G401.6 (cell line): ENCODE data around the gene NOP53.
"Not testable (repeated sequence)": the region's sequence is repeated elsewhere in the genome, so short reads cannot be mapped to it uniquely, and the experiment has no call there.

ENCODE experiments used
- FAIRE-seq: peaks from 2 replicates; lab custom pipeline; 2012; peaks lifted over from hg19 to GRCh38; lab: Jason Lieb, UNC

NOP53 gene

GRCh38 chr19:47718415-47719046 lies 26.8 kb upstream of the NOP53 start:
- not testable (repeated sequence) for FAIRE-seq

- FAIRE-seq, result no peak
These were observed 26.1 kb upstream of the NOP53 start for GRCh38 chr19:47719047-47719859.

GRCh38 chr19:47720669-47721422 lies 24.5 kb upstream of the NOP53 start:
- FAIRE-seq, result no peak

- no peak for FAIRE-seq
These were observed 21.8 kb upstream of the NOP53 start for GRCh38 chr19:47723581-47723940.

- FAIRE-seq, result no peak
These were observed 19.5 kb upstream of the NOP53 start for GRCh38 chr19:47725759-47726401.

- FAIRE-seq, result no peak
These were observed 18.9 kb upstream of the NOP53 start for GRCh38 chr19:47726467-47726866.

GRCh38 chr19:47728295-47728694 lies 17.1 kb upstream of the NOP53 start:
- not testable (repeated sequence) for FAIRE-seq

- FAIRE-seq, result no peak
These were observed 15.9 kb upstream of the NOP53 start for GRCh38 chr19:47729468-47729798.

GRCh38 chr19:47729799-47730520 lies 15.4 kb upstream of the NOP53 start:
- no peak for FAIRE-seq

- no peak for FAIRE-seq
These were observed 14.8 kb upstream of the NOP53 start for GRCh38 chr19:47730521-47730889.

GRCh38 chr19:47730910-47731309 lies 14.4 kb upstream of the NOP53 start:
- no peak for FAIRE-seq

- FAIRE-seq, result no peak
These were observed 10.2 kb upstream of the NOP53 start for GRCh38 chr19:47735131-47735530.

- FAIRE-seq, result no peak
These were observed 4.4 kb upstream of the NOP53 start for GRCh38 chr19:47740866-47741519.

GRCh38 chr19:47741544-47742140 lies 3.7 kb upstream of the NOP53 start:
- FAIRE-seq, result no peak

GRCh38 chr19:47742634-47743033 lies 2.7 kb upstream of the NOP53 start:
- FAIRE-seq, result no peak

- FAIRE-seq, result not testable (repeated sequence)
These were observed 783 bp downstream of the NOP53 start for GRCh38 chr19:47746129-47746528.

- FAIRE-seq, result no peak
These were observed 4.0 kb downstream of the NOP53 start for GRCh38 chr19:47749326-47749725.

GRCh38 chr19:47750752-47751151 lies 5.4 kb downstream of the NOP53 start:
- no peak for FAIRE-seq

GRCh38 chr19:47752440-47753211 lies 7.3 kb downstream of the NOP53 start:
- FAIRE-seq, result no peak
